Fibroblast of skin of scalp (primary cell): Measurements from ENCODE around the gene USP14.
A peak's percentile ranks its signal among the peaks of the same experiment; 100 is the strongest.

ENCODE experiments used
- DNase-seq: peaks from one replicate; pipeline ENCODE4 v3.0.0-alpha.2; 2013

USP14 gene

DNA sequence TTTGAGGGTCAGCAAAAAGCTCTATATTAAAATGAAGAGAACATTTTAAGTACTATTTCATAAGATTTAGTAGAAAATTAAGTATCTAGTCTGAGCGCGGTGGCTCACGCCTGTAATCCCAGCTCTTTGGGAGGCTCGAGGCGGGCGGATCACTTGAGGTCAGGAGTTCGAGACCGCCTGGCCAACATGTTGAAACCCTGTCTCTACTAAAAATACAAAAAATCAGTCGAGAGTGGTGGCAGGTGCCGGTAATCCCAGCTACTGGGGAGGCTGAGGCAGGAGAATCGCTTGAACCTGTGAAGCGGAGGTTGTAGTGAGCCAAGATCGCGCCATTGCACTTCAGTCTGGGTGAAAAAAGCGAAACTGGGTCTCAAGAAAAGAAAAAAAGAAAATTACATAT lies 1.6 kb downstream of the USP14 start:
- no peak for DNase-seq

DNA sequence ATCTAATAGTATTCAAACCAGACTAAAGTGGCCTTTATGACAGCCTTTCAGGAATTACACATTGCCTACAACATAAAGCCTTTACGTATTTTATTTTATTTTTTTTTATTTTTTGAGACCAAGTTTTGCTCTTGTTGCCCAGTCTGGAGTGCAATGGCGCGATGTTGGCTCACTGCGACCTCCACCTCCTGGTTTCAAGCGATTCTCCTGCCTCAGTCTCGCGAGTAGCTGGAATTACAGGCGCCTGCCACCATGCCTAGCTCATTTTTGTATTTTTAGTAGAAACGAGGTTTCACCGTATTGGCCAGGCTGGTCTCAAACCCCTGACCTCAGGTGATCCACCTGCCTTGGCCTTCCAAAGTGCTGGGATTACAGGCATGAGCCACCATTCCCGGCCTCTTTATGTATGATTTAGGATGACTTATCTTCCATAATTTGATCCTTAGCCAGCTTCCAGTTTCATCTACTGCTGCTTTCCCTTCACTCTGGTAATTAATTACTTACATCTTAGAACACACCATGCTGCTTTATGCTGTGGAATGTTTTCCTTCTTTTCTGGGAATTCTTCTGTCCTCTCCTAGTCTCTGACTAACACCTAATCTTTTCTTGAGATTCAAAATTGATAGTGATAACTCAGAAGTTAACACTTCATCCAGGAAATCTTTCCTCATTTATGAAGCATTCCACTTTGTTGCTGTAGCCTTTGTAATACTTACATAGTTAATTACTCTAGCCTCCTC lies 2.6 kb downstream of the USP14 start:
- no peak for DNase-seq

DNA sequence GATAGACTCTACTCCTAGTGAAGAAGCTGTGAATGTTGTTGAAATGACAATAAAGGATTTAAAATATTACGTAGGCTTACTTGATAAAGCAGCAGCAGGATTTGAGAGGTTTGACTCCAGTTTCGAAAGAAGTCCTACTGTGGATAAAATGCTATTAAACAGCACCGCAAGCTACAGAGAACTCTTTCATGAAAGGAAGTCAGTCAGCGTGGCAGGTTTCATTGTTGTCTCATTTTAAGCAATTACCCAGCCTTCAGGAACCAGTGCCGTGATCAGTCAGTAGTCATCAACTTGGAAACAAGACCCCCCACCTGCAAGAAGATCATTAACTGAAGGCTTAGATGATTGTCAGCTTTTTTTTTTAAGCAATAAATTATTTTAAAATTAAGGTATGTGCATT lies 14.0 kb downstream of the USP14 start:
- DNase-seq = no peak

DNA sequence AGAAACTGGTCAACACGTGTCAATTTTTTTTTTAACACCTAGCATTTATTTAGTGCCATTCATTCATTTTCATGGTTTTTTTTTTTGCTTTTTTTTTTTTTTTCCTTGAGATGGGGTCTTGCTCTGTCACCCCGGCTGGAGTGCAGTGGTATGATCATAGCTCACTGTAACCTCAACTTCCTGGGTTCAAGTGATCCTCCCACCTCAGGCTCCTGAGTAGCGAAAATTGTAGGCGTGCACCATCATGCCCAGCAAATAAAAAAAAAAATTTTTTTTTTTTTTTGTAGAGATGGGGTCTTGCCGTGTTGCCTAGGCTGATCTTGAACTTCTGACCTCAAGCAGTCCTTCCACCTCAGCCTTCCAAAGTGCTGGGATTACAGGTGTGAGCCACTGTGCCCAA lies 21.1 kb downstream of the USP14 start:
- no peak for DNase-seq

DNA sequence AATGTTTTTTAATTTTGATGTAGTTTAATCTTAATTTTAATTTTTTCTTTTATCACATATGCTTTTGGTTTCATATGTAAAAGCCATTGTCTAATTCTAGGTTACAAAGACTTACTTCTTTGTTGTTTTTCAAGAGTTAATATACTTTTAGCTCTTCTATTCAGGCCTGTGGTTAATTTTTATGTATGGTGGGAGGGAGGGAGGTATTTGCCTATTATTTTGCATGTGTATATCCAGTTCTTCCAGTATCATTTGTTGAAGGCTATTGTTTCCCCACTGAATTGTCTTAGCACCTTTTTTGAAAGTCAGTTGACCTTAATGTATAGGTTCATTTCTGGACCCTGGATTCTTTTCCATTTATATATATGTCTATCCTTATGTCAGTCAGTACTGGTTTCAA lies 23.4 kb downstream of the USP14 start:
- no peak for DNase-seq

DNA sequence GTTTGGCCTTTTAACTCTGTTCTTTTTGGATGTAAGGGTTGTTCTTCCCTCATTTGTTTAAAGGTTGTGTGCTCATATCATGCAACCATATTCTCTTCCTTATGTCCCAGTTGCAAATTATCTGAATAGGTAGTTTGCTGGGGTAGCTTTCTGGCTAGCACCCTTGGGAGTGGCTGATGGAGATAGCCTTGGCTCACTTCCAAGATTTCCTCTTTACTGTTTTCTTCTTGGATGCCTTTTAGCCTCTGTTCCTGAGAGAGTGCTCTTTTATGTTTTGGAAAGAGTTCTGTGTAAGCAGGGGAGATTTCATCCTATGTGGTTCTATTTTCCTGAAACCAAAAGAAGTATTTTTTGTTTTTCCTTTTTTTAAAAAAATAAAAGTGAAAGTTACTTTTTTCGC lies 25.4 kb downstream of the USP14 start:
- peak; percentile 26 for DNase-seq

DNA sequence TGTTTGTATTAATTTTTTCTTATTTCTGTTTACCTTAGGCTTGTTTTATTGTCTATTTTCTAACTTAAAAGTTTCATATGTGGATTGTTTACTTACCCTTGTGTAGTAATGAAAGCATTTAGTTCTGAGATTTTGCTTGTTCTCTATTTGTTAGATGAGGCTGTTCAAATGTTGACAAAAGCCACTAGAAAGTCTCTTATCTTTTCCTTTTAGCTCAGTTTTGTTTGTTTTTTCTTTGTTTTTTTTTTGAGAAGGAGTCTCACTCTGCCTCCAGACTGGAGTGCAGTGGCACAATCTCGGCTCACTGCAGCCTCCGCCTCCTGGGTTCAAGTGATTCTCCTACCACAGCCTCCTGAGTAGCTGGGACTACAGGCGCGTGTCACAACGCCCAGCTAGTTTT lies 30.9 kb downstream of the USP14 start:
- DNase-seq = no peak

DNA sequence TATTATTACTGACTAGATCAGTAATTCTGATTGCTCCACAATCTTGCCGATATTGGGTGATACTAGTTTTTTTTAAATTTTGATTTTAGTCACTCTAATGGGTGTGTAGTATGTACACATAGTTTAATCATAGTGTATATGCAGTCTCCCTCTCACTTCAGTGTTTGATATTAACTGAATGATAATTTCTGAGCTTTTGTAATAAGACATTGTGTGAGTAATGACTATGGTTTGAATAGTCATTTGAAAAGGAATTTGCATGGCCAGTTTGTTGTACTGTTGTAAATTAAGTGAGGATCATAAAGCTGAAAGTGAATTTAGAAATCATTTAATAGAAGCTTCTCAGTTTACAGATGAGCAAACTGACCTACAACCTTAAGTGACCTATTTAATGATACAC lies 33.4 kb downstream of the USP14 start:
- no peak for DNase-seq

DNA sequence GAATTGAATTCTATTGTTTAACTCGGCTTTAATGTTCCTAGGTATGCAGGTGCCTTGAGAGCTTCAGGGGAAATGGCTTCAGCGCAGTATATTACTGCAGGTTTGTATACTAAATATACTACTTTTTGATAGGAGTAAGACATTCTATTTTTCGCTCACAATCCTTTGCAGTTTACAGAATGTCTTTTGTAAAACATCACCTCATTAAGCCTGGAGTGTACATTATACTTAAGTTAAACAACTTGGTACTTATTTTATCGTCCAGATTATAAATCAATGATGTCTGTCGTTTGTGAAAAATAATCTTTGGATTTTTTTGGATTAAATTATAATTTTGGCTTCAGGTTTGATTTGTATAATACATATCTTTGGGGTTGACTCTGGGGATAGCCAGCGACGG lies 34.4 kb downstream of the USP14 start:
- DNase-seq = no peak

DNA sequence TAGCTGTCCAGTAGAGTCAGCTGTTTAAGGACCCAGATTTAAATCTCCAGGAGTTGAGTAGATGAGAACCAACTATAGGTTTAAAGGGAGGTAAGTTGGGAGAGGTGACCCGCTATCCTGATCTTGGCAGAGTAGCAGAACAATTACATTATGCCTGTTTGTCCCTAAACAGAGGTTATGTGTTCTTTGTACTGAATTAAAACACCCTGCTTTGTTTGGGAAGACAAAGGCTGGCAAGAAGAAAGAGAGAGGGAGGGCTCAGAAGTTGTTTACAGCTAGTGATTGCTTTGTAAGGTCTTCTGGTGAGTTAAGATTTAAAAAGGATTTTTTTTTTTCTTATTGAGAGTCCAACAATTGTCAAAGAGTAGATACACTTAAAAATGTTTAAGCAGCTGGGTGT lies 37.3 kb downstream of the USP14 start:
- DNase-seq = no peak

DNA sequence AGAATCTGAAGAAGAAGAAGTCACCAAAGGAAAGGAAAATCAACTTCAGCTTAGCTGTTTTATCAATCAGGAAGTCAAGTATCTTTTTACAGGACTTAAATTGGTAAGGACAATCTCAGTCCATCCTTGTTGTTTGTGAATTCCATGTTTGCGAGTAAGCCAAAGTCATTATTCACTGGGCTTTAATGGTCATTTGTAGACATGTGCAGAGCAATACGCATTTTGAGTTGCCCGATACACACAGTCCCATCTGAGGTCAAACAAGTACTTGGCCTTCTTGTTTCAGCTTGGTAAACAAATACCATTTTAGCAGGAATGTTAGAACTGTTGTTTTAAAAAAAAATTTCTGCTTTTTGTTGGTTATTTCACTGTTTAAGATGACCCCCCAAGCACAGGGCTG lies 40.9 kb downstream of the USP14 start:
- DNase-seq = no peak

DNA sequence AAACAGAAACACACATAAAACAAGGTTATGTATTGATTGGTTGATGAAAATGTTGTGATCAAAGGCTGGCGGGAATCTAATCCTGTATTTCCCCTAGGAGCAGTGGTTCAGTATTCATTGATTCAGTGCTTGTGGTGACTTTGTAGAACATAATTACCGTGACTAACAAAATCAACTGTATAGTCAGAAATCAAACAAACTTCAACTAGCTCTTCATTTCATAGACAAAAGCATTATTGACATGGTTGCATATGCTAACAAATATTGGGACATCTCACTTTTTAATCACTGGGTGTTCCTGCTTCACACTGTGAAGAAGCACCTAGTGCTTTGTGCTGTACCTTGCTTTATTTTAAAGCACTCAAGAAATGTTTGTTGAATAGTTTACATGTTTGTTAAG lies 41.4 kb downstream of the USP14 start:
- DNase-seq = no peak

DNA sequence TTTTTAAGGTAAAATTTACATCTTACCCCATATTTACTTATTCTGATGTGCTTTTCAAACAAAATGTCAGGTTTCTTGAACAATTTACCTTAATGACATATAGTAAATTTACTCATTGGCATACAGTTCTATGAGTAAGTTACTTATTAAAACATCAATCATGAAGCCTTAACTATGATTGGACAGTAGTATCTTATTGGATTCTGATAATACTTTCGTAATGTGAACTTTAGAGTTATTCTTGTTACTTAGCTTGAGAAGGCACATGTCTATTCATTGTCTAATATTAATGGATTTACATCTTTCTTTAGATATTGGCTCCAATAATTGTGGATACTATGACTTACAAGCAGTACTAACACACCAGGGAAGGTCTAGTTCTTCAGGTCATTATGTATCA lies 51.7 kb downstream of the USP14 start:
- DNase-seq = no peak

DNA sequence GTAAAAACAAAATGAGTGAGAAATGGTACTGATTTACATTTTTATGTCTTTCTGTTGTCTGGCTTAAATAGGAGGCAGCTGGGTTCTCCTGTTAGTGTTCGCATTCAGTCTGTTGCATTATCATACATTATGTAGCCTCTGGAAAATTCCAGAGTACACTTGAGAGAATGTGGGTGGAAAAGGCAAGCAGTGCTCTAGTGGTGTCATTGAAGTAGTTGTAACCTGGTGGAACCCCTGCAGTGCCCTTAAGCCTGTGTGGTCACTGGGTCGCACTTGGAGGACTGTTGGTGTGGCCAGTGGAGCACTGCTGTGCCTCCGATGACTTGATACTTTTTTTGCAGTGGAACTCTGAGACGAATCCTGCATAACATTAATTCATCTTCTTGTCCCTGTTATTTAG lies 52.4 kb downstream of the USP14 start:
- no peak for DNase-seq

DNA sequence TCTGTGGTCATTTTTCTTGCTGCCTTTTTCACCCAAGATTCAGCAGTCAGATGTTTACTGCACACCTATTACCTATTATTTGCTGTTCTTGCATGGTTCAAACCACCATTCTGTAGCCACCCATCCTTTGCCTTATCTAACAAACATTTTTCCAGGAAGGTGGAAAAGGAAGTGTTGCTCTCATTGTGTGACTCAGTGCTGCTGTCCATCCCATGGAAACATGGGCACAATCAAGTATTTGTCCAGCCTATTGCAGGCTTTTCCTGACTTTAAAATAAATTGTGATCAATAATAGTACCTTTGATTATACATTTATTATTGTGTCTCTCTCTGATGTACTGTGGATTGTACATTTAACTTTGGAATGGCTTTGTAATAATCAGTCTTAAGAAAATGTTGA lies 53.2 kb downstream of the USP14 start:
- DNase-seq = no peak

DNA sequence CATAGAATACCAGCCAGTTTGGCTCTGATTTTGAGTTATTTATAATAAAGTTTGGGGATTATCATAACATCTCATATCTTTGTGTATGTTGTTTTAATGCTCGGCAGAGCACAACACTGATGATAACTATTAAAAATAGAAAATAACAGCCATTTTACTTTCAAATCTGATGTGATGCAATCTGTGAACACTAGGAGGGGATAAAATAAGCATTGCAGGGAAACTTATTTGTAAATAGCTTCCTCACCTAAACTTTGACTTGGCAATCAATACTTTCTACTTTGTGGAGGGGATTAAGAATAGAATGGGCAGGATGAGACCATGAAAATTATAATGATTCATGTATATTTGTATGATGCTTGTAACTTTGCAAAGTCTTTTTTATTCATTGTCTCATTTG lies 54.4 kb downstream of the USP14 start:
- no peak for DNase-seq

DNA sequence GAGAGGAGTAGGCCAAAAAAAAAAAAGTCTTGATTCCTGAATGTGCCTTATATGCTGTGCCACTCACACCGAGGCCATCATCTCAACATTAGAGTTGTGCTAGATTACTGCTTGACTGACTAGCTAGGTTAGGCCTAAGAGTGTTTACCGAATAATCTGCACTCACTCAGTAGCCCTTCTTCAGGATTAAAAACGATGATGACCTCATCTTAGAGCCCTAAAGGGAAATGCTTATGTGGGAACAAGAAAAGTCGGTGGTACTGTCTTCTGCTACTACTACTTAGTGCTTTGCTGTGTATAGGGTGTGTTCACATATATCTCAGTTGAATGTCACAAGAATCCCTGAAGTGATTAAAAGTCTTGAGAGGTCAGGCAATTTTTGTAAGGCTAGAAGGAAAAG lies 55.1 kb downstream of the USP14 start:
- no peak for DNase-seq

DNA sequence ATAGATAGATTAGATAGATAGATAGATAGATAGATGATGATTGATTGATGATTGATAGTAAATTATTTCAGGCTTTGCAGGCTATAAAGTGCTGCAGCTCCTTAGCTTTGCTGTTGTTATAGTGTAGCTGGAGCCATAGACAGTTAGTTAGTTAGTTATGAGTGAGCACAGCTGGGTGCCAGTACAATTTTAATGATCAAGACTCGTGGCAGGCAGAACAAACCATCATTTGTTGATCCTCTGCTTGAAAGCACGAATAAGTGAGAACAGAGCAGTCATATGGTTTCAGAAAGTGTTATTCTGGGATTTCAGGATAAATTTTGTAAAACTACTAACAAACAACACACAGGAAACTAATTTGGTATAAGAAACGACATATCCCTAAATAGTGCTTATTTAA lies 55.6 kb downstream of the USP14 start:
- DNase-seq = no peak

DNA sequence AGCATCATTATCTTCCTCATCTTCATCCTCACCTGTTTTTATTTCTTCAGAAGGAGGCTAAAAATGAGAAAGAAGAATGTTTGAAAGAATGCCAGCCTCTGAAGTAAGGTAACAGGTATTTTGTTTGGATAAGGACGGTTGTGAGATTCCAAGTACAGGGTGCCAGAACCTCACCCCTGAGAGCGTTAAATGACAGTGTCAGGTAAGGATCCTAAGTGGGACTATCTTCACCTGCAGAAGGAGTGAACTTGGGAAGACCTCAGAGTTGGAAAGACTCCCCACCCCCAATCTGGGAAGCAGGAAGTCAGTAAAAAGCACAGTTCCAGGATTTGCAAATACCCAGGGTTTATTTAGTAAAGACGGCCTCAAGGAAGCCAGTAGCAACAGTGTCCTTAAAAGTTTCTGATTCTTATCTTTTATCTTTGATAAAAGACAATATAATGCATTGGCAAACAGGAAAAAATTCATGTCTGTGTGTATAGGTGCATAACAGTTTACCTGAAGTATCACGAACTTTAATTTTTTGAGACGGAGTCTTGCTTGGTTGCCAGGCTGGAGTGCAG lies 57.2 kb downstream of the USP14 start:
- no peak for DNase-seq

DNA sequence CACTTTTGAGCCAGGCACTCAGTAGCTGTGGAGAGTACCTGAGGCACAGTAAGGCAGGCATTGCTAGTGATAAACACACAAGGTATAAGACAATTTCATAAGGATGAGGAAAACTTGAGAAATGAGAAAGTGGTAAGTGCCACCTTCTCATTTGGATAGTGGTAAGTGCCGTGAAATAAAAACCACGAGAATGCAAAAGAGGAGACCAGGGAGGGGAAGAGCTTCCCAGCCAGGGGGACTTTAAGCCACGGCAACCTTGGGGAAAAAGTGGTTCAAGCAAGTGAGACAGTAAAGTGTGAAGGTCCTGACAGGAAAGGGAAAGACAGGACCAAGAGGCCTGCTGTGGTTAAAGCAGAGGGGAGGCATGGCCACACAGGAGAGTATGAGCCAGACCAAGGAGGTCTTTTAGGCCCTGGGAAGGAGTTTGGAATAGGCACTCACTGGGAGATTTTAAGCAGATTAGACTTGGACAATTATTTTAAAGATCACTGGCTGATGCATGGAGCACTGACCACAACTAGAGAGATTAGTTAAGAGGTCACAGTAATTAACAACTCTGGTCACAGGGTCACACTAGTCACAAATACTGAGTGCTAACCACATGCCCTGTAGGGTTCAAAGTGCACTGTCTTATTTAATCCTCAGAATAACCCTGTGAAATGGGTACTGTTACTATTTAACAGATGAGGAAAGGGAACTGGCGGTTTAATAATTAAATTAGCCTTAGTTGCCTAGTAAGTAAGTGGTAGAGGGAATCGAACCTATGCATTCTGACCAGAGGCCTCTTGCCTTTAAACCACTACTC lies 59.4 kb downstream of the USP14 start:
- DNase-seq = no peak

DNA sequence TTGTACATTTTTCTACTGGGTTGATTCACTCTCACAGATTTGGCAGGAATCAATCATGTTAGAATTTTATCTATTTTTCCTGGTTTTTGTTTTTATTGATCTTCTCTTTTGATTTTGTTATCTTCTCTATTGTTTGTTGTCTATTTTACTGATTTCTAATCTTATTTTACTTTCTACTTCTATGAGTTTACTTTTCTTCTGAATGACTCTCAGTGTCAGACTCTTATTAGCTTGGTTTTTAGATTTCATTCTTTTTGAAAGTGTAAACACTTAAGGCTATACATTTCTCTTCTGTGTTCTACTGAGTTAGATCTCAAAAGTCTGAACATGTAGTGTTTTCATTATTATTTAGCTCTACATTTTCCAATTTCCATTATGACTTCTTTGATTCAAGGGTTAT lies 62.4 kb downstream of the USP14 start:
- DNase-seq = no peak

DNA sequence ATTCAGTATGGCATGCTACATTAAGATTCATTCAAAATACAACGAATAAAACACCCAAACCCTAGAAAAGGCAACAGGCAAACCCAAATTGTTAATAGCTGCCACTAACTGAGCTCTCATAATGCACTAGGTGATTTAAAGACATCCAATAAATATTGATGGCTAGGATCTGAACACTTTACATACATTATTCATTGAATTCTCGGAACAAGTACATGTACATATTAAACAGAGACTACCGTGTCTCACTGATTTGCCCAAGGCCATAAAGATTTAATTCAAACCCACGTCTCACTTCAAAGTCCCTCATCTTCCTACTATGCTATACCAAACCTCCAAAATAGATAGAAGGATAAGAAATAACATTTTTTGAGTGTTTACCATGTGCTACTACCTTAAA lies 67.4 kb downstream of the USP14 start:
- no peak for DNase-seq

DNA sequence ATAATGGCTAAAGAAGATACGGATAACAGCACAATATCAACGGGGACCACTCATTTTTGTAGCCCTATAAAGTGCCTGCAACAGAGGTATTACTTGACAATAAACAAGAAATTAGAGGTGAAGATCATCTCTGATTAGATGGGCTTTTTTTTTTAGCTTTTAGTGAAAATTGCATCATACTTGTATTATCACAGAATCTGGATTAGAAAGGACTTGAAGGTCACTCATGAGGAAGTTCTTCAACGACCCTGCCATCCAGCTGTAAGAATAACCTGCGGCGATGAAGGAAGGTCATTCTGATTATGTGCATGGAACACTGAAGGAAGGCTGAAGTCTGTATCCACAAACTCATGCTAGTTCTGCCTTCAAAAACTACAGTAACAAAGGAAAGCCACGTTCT lies 69.0 kb downstream of the USP14 start:
- no peak for DNase-seq

DNA sequence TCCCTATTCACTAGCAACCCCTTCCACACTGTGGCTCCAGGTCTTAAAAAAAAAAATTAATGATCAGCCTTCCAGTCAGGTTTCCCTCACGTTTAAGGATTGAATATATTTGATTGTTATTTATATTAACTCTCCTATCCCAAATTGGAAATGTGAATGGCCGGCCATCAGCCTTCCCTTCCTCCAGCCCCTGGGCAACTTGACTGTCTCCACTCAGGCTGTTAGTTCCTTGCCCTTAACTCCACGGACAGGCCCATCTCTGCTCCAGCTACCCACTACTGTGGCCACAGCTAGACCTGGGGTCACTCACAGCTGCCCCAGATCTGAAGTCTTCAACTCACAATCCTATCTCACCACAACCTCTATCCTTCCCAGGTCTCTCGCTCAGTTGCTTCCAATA lies 69.5 kb downstream of the USP14 start:
- no peak for DNase-seq
